NK-92 (cell line): ENCODE measurements around the gene NATD1.

Experiments used
- DNase-seq: peaks from one replicate; lab custom pipeline; 2025; ENCODE audit not compliant: unreplicated experiment; lab: John Stamatoyannopoulos, UW

NATD1 gene

DNA sequence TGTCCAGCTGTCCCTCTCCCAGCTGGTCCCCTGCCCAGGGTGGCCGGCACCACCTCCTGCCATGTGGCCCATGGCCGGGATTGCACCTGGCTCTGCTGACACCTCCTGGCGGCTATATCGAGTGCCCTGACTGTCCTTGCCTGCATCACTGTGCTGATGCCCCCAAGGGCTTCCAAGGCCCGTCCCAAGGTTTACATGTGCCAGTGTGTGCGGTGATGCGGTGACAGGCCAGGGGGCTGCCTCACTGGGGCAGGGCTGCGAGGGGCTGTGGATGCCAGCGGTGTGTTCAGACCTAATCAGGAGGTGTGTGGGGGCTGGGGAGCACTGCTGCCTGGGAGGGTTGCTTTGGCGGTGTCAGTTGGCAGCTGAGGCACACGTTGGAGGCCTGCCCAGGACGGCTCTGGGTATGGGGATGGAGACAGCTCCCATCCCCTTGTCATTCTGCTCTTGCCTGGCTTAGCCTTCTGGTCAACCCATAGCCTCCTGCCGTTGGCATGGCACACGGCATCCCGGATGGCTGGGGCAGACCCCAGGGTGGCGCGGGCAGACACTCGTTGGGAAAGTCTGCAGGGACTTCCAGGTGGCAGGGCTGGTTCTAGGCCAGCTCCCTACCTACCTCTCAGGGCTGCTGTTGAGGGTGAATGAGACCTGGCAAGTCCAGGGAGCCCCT lies 36.8 kb upstream of the NATD1 start:
- DNase-seq, result no peak

DNA sequence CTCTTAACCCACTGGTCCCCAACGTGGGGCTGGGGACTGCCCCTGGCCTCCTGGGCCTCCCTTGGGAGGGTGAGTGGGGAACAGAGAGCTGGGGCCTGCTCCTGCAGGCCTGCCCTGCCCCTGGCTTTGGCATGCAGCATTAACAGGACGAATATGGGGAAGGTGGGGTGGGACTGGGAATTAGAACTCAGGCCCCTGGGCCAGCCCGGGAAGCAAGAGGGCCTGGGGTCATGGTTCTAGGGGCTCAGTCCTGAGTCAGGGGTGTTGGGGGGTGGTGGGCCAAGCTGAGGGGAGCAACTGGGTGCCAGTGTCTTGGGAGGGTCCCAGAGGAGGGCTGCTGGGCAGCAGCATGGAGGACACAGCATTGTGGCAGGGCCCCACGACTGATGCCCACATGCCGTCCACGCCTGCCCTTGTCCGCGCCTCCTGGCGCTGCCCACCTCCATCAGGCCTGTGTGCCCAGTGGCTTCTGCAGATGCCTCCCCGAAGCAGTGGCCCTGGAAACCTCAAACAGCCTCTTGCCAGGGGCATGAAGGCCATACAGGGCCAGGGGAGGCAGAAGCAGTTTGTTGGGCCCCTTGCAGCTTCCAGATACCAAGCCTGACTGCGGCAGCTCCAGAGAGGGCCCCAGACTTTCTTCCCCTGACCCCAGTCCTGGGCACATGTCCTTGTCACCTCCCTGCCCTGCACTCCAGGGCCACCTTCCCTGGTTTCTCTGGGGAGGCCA lies 36.1 kb upstream of the NATD1 start:
- no peak for DNase-seq

DNA sequence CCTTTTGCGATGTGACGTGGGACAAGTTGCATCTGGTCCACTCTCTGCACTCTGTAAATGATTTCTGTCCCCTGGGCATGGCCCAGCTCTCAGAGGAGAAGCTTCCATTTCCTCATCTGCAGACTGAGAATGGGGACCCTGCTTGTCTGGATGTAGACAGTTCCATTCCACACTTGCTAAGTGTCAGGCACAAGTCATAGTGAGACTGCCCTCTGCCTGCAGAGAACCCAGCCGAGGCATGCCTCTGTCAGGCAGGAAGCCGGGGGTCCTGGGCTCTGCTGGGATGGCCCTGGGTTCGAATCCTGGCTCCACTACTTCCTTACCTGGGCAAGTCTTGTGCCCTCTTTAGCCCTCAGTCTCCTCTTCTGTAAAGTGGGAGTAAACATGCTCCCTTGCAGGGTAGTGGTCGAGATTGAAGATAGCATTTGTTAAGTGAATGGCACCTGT lies 35.4 kb upstream of the NATD1 start:
- DNase-seq, result no peak

DNA sequence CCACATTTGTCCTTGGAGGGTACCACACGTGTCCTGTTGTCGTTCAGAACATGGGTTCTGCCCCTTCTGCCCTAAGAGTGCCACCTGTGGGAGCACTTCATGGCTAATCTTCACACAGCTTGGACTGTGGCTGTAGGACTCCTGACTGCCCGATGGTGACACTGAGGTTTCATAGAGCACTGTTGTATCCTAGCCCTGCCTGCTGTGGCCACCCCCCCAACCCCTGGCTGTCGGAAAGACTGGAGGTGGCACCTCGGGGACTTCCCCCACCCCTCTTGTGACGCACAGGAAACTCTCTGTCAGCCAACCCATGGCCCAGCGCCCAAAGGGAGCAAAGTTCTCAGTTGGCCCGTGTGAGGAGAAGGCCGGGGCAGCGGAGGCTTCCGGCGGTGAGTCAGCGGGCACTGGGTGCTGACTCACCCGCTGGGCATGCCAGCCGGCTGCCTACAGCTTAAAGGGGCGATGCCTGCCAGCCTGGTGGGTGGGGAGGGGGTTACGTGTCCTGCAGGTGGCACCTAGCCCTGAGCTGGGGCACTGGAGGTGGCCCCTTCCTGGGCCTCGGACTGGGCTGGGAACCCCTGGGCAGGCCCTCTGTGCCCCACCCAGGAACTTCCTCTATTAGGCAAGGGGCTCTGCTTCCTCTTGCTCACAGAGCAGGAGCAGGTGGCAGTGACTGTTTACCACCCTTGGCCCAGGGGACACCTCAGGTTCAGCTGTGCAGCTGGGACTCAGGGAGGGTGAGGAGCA lies 34.7 kb upstream of the NATD1 start:
- peak; percentile 57 for DNase-seq

DNA sequence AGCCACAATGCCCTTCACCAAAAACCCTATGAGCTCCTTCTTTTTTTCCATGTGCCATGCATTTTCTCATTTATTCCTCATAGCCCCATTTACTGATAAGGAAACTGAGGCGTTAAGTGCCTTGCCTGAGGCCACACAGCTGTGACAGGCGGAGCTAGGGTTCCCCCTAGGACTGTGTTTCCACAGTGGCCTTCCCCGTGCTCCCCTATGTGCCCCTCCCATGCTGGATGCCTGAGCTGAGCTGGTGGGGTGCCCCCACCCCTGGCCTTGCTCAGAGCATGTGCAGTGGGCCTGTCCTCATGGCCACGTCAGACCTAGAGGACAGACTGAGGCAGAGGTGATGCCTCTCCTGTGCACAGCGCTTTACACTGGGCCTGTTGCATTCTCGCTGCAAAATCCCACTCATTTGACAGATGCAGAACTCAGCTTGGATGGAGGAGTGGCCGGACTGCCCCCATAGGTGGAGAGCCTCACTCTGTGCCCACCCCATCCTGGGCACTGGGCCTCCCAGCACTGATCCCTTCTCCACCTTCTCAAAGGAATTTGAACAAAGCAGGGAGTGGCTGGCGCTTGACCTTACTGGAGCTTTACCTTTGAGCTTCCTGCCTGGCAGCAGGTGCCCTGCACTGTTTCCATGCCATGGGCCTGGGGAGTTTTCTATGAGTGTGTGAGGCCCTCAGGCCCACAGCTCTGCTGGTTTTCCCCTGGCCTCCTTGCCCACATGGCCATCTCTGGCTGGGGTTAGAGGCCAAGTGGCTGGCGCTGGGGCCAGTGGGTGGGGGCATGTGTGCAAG lies 33.9 kb upstream of the NATD1 start:
- no peak for DNase-seq

DNA sequence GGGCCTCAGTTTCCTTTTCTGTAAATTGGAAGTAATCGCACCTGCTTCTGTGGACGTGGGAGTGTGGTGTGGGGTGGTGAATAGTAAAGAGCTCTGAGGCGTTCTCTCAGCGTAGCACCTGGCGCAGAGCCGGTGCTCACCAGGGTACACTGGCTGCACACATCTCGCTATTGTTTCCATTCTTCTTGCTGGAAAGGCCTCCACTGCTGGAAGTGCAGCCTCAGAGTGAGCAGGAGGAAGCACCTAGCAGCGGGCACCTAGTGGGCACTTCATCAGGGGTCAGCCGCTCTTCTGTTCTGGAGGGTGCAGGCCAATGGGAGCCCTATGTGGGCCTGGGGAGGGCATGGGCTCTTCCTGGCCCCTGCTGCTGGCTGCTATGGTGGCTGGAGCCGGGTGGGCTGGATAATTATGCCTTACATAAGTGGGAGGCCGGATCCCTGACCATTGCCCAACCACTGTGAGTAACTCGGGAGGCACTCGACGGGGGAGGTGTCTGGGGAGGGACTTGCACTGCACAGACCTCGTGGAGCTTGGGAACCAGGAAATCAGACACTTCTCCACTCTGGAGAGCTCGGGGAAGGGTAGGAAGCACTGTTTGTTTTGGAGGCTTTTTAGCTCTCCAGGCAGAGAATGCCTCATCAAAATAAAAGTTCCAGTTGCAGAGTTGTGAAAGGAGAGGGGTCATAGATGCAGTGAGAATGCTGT lies 33.0 kb upstream of the NATD1 start:
- no peak for DNase-seq

DNA sequence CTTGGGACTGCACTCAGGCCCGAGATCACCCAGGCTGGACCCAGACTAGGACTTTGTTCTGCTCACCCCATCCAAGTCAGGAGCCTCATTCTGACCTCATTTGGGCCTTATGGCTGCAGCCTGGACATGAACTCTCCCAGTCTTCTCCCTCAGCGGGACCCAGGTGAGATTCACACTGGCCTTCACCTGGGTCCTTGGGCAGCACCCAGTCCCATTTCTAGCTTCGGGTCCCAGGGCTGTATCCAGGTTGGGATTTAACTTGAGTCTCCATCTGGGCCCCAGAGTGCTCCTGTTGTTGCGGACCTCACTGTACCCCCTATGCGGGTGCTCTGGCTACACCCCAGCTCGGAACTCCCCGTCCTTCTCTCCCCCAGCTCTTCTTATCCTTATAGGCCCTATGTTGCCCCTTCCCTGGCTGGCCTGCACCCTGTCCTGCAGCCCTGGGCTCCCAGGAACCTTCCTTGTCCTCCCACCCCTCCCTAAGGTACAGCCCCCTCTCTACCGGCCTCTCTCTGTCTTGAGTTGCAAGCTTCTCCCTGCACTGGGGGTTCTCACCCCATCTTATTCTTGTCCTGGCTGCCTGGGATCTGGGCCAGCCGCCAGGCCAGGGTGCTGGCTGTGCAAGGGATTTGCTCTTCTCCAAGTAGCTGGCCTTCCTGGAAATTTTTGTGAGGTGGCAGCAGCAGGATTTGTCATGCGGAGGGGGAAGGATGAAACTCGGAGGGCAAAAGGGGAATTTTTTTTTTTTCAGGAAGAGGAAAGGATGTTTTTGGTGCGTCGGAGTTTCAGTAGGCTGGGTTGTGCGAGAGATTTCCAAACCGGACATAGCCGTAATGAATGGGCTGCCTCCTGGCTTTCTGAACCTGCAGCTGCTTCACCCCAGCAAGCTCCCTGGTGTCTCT lies 32.2 kb upstream of the NATD1 start:
- DNase-seq, result no peak

DNA sequence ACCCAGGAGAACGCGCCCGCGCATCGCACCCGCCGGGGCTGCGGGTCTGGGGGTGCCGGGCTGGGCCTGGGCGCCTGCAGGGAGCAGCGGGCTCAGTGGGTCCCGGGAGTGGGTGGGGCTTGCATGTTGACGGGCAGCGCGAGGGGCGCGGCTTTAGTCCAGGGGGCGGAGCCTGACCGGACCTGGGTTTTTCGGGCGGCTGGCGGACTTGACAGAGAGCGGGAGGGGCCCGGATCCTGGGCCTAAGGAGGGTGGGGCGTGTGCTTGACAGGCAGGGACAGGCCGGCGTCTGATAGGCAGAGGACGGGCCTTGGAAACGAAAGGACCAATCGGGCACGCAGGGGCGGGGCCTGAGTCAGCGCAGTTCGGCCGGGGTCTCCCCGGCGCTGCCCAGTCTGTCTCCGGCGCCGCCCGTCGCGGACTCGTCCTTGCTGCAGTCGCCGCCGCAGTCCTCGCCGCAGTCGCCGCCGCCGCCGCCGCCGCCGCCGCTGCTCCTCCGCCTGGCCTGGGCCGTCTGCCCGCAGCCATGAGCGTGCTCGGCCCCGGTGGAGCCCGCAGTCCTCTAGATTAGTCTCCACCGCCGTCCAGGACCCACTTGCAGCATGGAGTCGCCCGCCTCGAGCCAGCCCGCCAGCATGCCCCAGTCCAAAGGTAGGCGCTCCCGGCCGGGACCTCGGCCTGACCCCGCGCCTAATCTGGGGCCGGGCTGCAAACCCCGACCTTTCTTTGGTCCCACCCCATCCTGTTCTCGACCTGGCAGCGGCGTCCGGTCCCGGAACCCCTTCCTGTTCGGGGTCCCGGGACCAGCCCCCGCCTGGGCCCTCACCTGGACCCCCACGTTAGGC lies 31.3 kb upstream of the NATD1 start, which contains the start of gene MAP2K3:
TSS of gene MAP2K3 (plus strand) at position 393 of the 845 bp plus-strand sequence. CDS start at position 603, 210 bp downstream.
- peak; percentile 72 for DNase-seq

DNA sequence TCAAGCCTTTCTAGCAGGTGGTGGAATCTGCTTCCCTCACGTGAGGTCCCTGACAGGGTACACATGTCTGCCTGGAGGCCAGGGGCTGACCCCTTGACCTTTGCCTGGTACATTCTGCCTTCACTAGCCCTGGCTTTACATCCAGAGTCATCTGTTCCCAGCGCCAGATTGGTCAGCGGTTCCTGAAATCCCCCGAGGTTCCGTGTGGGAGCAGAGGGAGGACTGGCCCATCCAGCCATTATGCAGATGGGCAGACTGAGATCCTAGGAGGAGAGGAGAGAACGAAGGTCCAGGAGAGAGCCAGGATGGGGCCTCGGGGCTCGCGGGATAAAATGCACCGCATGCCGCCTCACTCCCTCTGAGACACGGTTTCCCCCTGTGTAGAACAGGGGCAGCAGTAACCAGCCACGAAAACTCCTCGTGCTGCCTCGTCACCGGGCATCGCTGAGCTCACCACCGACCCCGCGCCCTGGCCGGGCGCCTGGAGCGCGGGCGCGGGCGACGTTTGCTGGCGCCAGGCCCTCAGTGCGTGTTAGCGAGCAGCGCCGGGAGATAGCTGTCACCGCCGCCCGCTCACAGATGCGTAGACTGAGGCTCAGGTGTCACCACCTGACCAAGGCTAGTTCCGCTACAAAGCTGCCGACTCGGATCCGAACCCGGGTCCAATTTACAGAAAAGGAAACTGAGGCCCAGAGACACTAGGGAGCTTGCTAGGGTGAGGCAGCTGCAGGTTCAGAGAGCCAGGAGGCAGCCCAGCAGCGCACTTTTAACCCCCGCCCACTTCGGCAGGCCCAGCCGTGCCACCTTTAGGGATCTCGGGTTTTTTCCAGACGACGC lies 30.5 kb upstream of the NATD1 start:
- no peak for DNase-seq

DNA sequence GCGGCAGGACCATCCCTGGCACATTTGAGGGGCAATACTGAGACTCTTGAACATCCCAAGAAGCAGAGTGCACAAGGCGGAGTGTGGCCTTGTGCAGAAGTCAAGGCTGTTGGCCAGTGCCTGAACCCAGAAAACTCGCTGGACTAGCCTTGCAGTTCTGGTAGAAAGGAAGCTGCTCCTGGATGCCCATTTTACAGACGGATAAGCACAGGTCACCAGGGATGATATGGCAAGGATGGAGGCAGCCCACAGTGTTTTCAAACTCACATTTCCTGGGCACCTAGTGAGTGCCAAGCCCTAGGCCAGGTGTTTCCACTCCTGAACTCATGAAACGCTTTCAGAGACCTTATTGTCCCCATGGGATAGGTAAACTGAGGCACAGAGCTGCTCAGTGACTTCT lies 29.6 kb upstream of the NATD1 start:
- DNase-seq, result no peak

DNA sequence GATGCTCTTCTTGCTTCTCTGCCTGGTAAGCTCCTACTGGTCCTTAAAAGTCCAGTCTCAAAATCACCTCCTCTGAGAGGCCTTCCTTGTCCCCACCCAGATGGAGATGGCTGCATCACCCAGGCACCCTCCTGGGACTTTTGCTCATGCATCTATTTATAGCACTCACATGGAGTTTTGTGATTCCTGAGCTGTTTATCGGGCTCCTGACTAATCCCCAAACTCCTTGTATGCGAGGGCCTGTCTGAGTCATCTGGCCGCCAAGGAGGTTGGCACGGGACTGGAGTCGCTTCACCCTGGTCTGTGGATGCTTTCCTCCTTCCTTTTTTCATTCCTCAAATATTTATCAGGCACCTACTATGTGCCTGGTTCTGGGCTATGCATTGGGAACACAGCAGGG lies 29.0 kb upstream of the NATD1 start:
- DNase-seq, result no peak

DNA sequence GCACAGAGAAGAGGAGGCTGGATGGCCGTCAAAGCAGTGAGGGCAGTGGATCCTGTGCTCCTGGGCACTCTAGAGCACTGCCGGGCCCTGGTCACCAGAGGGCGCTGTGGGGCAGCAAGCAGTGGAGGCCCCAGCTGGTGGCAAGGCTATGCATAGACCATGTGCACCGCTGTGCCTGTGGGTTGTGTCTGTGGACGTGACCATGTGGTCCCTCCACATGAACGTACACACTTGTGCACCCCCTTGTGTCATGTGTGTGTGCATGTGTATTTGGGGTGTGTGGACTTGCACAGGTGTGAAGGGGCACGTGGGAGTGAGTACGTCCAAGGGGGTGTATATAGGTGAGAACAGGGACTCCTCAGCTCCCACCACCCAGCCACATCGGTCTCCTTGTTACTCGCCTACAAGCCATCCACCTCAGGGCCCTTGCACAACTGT lies 26.9 kb upstream of the NATD1 start:
- peak; percentile 29 for DNase-seq

DNA sequence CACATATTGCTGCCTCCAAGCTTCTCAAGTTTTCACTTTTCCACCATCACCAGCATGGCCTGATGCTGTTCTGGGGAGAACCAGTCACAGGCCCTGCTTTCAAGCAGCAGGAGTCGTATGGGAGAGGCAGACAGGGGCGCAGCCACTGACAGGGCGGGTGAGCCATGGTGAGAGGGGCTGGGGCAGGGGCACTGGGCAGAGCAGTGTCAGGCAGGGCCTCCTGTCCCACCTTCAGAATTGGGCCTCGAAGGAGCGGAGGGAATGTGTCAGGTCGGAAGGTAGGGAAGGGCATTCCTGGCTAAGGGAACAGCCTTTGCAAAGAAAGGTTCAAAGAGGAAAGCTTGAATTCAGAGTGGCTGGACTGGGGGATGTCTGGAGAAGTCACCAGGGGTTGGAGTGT lies 26.4 kb upstream of the NATD1 start:
- DNase-seq, result no peak

DNA sequence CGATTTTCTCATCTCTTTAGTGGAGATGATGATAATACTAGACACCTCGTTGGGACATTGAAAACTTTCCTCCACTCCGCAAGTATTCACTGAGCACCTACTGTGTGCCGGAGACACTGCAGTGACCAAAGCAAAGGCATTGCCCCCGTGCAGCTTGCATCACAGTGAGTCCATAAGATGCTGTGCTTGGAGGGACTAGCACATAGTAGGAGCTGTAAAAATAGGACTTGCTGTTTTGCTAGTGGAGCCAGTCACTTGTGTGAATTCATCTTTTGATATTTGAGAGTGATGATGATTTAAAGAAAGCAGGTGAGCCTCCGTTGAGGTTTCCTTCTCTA lies 26.0 kb upstream of the NATD1 start:
- no peak for DNase-seq

DNA sequence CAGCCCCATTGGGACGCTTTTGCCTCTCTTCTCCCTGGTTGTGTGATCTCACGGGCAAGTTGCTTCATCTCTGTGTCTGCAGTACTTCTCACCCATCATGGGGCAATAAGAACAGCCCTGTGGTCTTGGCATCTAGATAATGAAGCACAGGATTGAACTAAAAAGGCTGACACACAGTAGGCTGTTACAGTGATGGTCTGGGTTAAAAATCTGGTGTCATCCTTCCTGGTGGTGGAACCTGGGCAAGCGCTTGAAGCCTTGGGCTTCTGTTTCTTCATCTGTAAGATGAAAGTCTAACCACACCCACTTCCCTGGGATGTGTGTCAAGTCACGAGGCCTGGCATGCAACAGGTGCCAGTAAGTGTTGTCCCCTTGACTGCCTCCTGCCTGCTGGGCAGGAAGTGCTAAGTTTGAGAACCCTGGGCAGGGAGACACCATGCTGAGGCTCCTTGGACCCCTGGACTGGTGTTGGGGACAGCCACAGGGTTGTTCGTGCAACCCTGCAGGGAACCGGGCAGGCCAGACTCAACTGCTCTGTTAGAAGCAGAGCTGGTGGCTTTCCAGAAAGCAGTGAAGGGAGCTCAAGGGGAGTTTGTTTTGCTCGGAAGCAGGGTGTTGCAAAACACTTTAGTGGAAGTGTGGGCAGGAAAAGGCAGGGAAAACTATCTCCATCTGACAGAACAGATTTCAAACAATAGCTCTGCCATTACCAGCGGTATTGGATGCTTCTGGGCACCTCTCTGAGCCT lies 25.4 kb upstream of the NATD1 start:
- DNase-seq, result no peak

DNA sequence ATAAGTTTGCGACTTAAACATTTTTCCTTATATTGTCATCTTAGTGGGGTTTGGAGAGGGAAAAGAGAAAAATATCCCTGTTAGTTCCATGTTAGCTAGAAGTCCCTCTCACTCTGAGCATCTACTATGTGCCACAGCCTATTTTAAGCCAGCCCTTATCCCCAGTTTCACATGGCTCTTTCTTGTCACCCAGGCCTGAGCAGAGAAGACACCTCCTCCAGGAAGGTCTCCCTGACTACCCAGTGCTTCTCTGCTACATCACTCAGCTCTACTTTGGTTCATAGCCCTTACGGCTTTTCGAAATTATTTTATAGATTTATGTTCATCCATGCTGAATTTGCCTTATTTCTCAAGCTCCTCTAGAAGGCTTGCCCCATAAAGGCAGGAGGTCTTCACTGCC lies 24.1 kb upstream of the NATD1 start:
- no peak for DNase-seq

DNA sequence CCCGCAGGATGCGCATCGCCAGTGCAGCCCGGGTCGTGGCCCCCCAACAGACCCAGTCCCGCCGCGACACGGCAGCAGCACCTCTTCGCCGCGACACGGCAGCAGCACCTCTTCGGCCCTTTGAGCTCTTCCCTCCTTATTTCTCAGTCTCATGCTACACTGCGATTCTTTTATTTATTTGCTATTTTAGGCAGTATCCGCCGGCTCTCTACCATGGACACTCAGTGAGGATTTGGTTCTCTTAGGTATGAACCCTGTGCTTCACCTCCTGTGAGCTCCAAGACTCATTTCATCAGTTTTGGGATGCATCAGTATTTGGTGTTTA lies 23.0 kb upstream of the NATD1 start:
- DNase-seq, result no peak
